Measurements from ENCODE around the gene RAD9A. TPM values are rescaled to one million over a fixed set of nuclear protein-coding genes. Genes with fewer than 3 reads are reported as not detected.

The RAD9A gene
- total RNA-seq, 2 donors from 2014 or later: 21.5 to 40.5 TPM

GRCh38 chr11:67373648-67374570, 17.9 kb upstream of the RAD9A start:
- peak; percentile 65 to 86 (median 77) for DNase-seq
- H3K27me3 Mint-ChIP-seq: no peaks in the 10 kb centered on the region
- peak overlapping the region; percentile 98 for H3K4me3 Mint-ChIP-seq
- H3K27ac Mint-ChIP-seq: peak overlapping the region; percentile 79
- peak; percentile 85 for ATAC-seq
- peaks cover 47% of the 10 kb centered on the region for H3K4me1 Mint-ChIP-seq
- no peaks in the 10 kb centered on the region for H3K9me3 ChIP-seq (ENCODE audit: control insufficient read depth, low read length, poor library complexity, severe bottlenecking)
- peaks cover 8% of the 10 kb centered on the region for H3K36me3 Mint-ChIP-seq (ENCODE audit: low read depth)

- ATAC-seq: no peak
- Mint-ChIP-seq H3K27me3 (no peaks in the 10 kb centered on the region), H3K4me3 (peak overlapping the region; percentile 98), H3K36me3 (ENCODE audit: low read depth) (peaks cover 8% of the 10 kb centered on the region), H3K27ac (peak overlapping the region; percentile 79), H3K4me1 (peaks cover 39% of the 10 kb centered on the region)
- no peak for DNase-seq
- H3K9me3 ChIP-seq (ENCODE audit: control insufficient read depth, low read length, poor library complexity, severe bottlenecking): no peaks in the 10 kb centered on the region
These were observed 17.1 kb upstream of the RAD9A start for GRCh38 chr11:67374571-67375281.

GRCh38 chr11:67375320-67376055, 16.3 kb upstream of the RAD9A start:
- no peak for DNase-seq
- Mint-ChIP-seq H3K4me1 (peaks cover 35% of the 10 kb centered on the region), H3K27me3 (no peaks in the 10 kb centered on the region), H3K27ac (peak overlapping the region; percentile 37), H3K36me3 (ENCODE audit: low read depth) (peaks cover 8% of the 10 kb centered on the region), H3K4me3 (peak overlapping the region; percentile 43)
- ATAC-seq: no peak
- no peaks in the 10 kb centered on the region for H3K9me3 ChIP-seq (ENCODE audit: control insufficient read depth, low read length, poor library complexity, severe bottlenecking)

GRCh38 chr11:67376063-67376820, 15.5 kb upstream of the RAD9A start:
- H3K9me3 ChIP-seq (ENCODE audit: control insufficient read depth, low read length, poor library complexity, severe bottlenecking): no peaks in the 10 kb centered on the region
- Mint-ChIP-seq H3K27ac (peak overlapping the region; percentile 37), H3K4me1 (peaks cover 33% of the 10 kb centered on the region), H3K36me3 (ENCODE audit: low read depth) (peaks cover 8% of the 10 kb centered on the region), H3K27me3 (no peaks in the 10 kb centered on the region), H3K4me3 (peak overlapping the region; percentile 43)
- DNase-seq (no peak), ATAC-seq (no peak)

- DNase-seq: no peak
- no peaks in the 10 kb centered on the region for H3K9me3 ChIP-seq (ENCODE audit: control insufficient read depth, low read length, poor library complexity, severe bottlenecking)
- no peak for ATAC-seq
- Mint-ChIP-seq H3K4me3 (no peak overlapping the region), H3K4me1 (peaks cover 27% of the 10 kb centered on the region), H3K36me3 (ENCODE audit: low read depth) (peaks cover 2% of the 10 kb centered on the region), H3K27ac (no peak overlapping the region), H3K27me3 (no peaks in the 10 kb centered on the region)
These were observed 14.6 kb upstream of the RAD9A start for GRCh38 chr11:67376873-67377808.

GRCh38 chr11:67378544-67378943, 13.2 kb upstream of the RAD9A start:
- ATAC-seq (no peak), DNase-seq (no peak)
- H3K36me3 Mint-ChIP-seq (ENCODE audit: low read depth): peaks cover under 1% of the 10 kb centered on the region
- H3K4me1 Mint-ChIP-seq: peaks cover 31% of the 10 kb centered on the region
- no peak overlapping the region for H3K27ac Mint-ChIP-seq
- H3K4me3 Mint-ChIP-seq: no peak overlapping the region
- no peaks in the 10 kb centered on the region for H3K27me3 Mint-ChIP-seq
- no peaks in the 10 kb centered on the region for H3K9me3 ChIP-seq (ENCODE audit: control insufficient read depth, low read length, poor library complexity, severe bottlenecking)

GRCh38 chr11:67379061-67380058, 12.4 kb upstream of the RAD9A start:
- Mint-ChIP-seq H3K4me3 (no peak overlapping the region), H3K36me3 (ENCODE audit: low read depth) (no peaks in the 10 kb centered on the region), H3K27me3 (no peaks in the 10 kb centered on the region), H3K4me1 (peaks cover 26% of the 10 kb centered on the region), H3K27ac (no peak overlapping the region)
- ATAC-seq (no peak), DNase-seq (no peak)
- H3K9me3 ChIP-seq (ENCODE audit: control insufficient read depth, low read length, poor library complexity, severe bottlenecking): no peaks in the 10 kb centered on the region

GRCh38 chr11:67381244-67381972, 10.4 kb upstream of the RAD9A start:
- Mint-ChIP-seq H3K4me1 (peaks cover 20% of the 10 kb centered on the region), H3K27ac (peak overlapping the region; percentile 78)
- ATAC-seq: no peak

GRCh38 chr11:67382276-67383136, 9.3 kb upstream of the RAD9A start:
- ATAC-seq: peak; percentile 96
- Mint-ChIP-seq H3K4me1 (peaks cover 21% of the 10 kb centered on the region), H3K4me3 (no peak overlapping the region), H3K36me3 (ENCODE audit: low read depth) (no peaks in the 10 kb centered on the region), H3K27me3 (no peaks in the 10 kb centered on the region), H3K27ac (peak overlapping the region; percentile 66)
- DNase-seq: peak; percentile 62 to 81 (median 71)
- H3K9me3 ChIP-seq (ENCODE audit: control insufficient read depth, low read length, poor library complexity, severe bottlenecking): no peaks in the 10 kb centered on the region

More at GRCh38 chr11:67381244-67381972, 10.4 kb upstream of the RAD9A start:
- Mint-ChIP-seq H3K36me3 (ENCODE audit: low read depth) (no peaks in the 10 kb centered on the region), H3K27me3 (no peaks in the 10 kb centered on the region), H3K4me3 (no peak overlapping the region)
- no peak for DNase-seq
- H3K9me3 ChIP-seq (ENCODE audit: control insufficient read depth, low read length, poor library complexity, severe bottlenecking): no peaks in the 10 kb centered on the region

GRCh38 chr11:67384851-67385366, 6.9 kb upstream of the RAD9A start:
- no peak overlapping the region for H3K27ac Mint-ChIP-seq
- no peak for DNase-seq

More at GRCh38 chr11:67384851-67385366, 6.9 kb upstream of the RAD9A start:
- Mint-ChIP-seq H3K36me3 (ENCODE audit: low read depth) (no peaks in the 10 kb centered on the region), H3K27me3 (no peaks in the 10 kb centered on the region), H3K4me1 (peaks cover 26% of the 10 kb centered on the region), H3K4me3 (no peak overlapping the region)
- no peaks in the 10 kb centered on the region for H3K9me3 ChIP-seq (ENCODE audit: control insufficient read depth, low read length, poor library complexity, severe bottlenecking)
- ATAC-seq: no peak
